Stimulated activated CD4-positive, alpha-beta T cell treated with anti-CD3 and anti-CD28 coated beads, TNF-alpha, amount 100 ng/mL, for 4 hours (primary cell): Measurements from ENCODE around the gene MRPL10.
"Not testable (repeated sequence)": the region's sequence is repeated elsewhere in the genome, so short reads cannot be mapped to it uniquely, and the experiment has no call there.

Experiments
- DNase-seq, 3 experiments: peaks; one replicate each; pipeline ENCODE4 v3.0.0-alpha.2; 2020; ENCODE audit warnings: low read depth in 3 of 3

Gene MRPL10

DNA sequence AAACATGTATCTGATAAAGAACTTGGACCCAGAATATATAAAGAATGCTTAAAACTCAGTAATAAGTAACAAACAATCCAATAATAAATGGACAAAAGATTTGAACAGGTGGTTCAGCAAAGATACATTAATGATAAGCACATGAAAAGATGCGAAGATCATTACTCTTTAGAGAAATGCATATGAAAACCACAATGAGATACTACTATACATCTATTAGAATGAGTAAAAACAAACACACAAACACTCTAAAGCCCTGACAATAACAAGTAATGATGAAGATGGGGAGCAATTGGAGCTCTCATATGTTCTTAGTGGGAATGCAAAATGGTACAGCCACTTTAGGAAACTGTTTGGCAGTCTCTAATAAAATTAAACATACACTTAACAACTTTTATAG is 38.9 kb downstream of the MRPL10 start:
- DNase-seq: no peak

DNA sequence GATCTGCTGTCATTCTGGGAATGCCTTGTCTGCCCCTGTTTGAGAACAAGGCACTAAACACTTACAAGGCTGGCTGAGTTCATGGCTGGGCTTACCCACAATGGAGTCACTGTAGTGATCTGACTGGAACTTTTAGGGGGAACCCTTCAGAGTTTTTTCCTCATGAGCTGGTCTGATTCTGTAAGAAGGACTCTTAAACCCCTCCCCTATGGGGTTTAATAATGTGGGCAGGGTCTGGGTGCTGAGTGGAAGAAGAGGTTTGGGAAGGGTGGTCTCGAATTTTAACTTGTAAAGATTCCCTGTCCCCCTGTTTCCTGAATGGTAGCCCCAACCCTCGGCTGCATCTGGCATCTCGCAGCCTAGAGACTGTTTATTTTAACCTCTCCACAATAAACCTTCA is 40.3 kb downstream of the MRPL10 start:
- DNase-seq: no peak

DNA sequence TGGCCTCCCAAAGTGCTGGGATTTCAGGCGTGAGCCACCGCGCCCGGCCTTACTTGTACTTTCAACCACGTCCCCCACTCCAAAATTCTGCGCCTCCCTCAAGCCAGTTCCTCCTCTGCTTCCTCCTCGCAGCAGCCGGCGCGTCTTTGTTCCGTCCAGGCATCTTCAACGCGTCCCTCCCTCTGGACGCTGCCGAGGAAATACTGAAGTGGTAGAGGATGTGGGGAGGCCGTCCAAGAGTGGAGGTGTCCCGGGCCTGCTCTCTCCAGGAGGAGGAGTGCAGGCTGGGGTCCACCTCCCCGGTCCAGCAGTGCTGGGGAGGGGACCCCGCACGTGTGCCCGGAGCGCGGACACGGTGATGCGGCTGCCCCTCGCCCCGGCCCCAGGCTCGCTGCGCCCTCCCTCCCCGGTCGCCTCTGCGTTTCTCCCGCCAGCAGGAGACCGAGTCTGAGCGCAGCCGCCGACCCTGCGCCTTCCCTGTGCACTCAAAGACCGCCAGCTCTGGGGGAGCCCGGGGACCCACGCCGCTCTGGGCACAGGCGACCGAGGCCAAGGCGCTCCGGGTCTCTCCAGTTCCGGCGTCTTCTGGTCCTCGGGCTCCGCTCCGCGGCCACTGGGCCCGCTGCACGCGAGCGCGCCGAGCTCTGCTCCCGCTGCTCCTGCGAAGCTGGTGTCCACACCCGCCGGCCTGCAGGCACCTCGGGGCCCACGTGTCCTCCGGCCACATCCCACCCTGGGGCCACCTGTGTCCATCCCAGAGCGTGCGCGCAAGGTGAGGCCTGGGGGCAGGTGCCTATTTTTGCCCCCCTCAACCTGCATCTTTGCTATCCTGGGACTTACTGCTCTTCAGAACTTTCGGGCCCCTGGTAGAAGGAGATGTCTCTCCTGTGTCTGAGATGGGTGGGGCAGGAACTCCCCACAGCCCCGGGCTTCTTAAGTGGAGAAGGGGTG is 41.5 kb downstream of the MRPL10 start:
- peak; percentile 10 to 47 (median 28) for DNase-seq

DNA sequence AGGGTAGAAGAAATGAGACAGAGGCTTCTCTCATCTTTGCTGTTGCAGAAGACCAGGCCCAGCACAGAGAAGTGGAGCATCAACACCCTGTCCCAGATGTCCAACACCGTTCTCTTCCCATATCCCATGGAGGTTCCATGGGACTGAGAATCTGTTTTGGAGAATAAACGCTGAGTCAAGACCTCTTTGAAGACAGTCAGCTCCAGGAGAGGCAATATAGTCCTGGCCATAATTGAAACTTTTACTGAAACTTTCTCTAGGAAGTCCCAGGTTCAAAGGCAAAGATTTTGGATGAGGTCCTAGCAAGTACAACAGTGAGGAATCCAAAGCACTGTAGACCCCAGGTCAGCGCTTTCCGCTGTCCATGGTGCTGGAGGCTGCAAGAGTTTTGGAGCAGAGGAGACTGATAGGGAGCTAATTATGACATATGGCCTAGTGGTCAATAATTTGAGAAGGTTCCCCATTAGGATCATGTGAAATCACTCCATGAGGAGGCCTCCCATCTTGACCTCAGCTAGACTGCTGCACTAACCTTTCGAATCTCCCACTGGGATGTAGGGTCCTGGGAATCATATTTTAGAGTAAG is 45.7 kb downstream of the MRPL10 start:
- no peak for DNase-seq

DNA sequence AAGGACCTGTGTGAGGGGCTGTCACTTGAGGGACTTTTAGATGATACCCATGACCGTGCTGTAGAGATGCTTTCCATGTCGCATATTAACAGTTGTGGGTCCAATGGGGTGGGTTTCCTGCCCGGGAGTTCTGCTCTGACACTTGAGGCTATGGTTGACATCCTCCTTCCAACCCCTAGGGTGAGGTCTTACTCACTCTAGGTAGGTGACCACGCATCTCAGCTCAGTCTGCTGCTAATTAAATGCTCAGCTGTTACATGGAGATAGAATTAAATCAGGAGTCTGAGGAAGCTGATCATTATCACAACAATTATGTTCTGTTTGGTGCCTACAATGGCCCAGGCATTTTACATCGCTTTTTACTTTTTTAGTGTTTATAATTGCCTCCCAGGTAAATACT is 49.9 kb downstream of the MRPL10 start:
- no peak for DNase-seq

DNA sequence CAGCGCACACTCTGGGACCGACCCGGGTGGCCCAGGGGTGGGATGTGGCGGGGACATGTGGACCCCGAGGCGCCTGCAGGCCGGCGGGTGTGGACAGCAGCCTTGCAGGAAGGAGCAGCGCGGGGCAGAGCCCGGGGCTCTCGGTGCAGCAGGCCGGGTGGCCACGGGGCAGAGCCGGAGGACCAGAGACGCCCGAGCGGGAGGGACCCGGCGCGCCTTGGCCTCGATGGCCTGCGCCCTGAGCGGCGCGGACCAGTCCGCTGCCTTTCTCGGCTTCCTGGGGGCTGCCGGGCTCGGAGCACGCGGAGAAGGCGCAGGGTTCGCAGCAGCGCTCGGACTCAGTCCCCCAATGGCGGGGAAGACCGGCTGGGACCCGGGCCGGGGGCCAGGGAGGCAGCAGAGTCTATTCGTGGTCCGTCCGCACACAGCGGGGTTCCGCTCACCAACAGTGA is 53.1 kb downstream of the MRPL10 start:
- no peak for DNase-seq

DNA sequence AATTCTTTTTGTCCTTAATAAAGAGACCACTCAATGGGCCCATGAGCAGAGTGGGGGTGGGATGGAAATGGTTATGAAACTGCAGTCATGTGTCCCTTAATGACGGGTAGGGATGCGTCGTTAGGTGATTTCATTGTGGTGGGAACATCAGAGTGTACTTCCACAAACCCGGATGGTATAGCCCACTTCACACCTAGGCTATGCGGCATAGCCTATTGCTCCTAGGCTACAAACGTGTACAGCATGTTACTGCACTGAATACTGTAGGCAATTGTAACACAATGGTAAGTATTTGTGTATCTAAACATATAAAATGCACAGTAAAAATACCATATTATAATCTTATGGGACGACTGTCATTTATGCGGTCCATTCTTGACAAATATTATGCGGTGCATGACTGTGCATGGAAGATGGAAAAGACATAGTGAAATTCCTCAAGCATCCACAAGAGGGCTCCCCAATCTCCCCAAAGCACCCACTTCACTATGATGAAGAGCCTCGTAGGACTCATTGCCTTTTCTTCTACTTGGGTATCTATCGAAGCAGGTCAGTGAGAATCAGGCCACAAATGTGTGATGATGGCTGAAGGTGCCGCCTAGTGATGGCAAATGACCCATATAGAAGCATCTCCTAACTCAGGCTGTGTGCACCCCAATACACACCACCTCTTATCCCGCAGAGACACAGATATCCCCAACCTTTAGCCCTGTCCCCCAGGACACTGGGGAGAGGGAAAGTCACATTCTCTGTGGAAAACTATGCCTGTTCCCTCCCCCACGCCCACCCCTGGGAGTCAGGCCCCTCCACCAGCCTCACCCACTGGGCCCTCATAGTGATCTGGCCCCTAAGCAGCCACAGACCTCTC is 54.8 kb downstream of the MRPL10 start:
- peak in 1 of 3 experiments; percentile 23 for DNase-seq

DNA sequence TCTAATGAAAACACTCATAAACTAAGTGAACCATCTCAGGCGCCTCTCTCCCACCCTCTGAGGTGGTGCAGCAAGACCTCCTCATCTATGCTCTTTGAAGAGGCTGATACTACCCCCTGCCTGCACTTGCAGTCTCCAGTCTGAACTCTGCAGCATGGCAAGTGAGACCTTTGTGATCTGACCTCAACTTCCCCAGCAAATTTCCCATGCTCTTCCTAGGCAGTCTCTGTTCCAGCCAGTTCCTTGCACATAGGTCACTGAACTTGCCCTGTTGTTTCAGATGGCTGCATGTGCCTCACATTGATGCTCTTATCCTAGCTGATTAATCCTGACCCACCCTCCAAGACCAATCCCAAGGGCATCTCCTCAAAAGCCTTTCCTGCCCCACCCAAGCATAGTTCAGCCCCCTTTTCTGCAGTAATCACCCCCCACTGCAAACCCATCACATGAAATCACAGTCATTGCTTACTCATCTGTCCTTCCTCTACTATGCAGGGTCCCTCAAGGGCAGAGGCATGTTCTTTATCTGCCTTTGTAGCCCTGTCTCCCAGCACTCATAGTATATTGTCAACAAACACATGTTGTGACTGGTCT is 56.3 kb downstream of the MRPL10 start:
- DNase-seq: no peak

DNA sequence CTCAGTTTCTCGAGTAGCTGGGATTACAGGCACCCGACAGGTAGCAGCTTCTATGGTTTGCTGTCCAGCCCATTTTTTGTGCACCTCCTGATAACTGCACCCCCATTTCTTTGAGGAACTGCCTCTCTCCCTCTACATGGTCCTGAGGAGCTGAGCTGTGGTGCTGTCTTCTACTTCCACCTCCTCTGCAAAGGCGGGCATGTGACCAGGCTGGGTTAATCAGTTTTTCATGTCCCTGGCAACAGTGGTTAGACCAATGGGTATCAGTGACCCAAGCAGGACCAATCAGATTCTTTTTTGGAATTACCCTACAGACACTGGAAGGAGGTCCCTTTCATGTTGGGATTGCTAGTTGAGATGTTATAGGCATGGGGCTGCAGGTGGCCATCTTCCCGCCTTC is 57.0 kb downstream of the MRPL10 start:
- no peak for DNase-seq

DNA sequence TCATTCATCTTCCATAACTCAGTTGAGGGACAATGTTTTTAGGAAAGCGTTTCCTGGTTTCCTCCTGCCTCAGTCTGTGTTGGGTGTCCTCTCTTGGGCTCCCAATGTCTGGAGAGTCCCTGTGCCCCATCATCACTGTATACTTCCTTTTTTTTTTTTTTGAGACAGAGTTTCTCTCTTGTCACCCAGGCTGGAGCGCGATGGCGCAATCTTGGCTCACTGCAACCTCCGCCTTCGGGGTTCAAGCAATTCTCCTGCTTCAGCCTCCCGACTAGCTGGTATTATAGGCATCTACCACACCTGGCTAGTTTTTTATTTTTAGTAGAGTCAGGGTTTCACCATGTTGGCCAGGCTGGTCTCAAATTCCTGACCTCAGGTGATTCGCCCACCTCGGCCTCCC is 57.7 kb downstream of the MRPL10 start:
- DNase-seq: not testable (repeated sequence)
